Measurements from ENCODE around the gene SYCP3.

- TF ChIP-seq CTCF (IDR thresholded peaks at IDR 0.05; ENCODE audit: insufficient read depth, low read length) (no peak), REST (IDR thresholded peaks at IDR 0.05; ENCODE audit: insufficient replicate concordance, low read depth) (no peak)
Measured at GRCh38 chr12:101783150-101783549, 43.9 kb upstream of the SYCP3 start.

Measured in HL-60 (cell line).